Cardiac fibroblast (primary cell): ENCODE measurements around the gene PHACTR1.
A peak's percentile ranks its signal among the peaks of the same experiment; 100 is the strongest.

Experiments
- DNase-seq, 2 donors: peaks; one replicate each; pipeline versions ENCODE4 v3.0.0 to v3.0.0-alpha.2; 2010; ENCODE audit warnings: low read depth in 2 of 2
- H3K4me3 ChIP-seq, 2 donors: replicated peaks in 1 of 2; 1 replicate in 1 of 2; 2 replicates in 1 of 2; pipeline ENCODE4 v1.5.1; 2011; ENCODE audit warnings: low read depth in 2 of 2, low read length in 2 of 2, mild to moderate bottlenecking in 2 of 2, moderate library complexity in 1 of 2
- TF ChIP-seq, protein P1 (sequence below): IDR thresholded peaks from one replicate; pipeline ENCODE4 v1.5.1; 2011; ENCODE audit warnings: low read depth, mild to moderate bottlenecking, low read length, inconsistent platforms

The PHACTR1 gene

DNA sequence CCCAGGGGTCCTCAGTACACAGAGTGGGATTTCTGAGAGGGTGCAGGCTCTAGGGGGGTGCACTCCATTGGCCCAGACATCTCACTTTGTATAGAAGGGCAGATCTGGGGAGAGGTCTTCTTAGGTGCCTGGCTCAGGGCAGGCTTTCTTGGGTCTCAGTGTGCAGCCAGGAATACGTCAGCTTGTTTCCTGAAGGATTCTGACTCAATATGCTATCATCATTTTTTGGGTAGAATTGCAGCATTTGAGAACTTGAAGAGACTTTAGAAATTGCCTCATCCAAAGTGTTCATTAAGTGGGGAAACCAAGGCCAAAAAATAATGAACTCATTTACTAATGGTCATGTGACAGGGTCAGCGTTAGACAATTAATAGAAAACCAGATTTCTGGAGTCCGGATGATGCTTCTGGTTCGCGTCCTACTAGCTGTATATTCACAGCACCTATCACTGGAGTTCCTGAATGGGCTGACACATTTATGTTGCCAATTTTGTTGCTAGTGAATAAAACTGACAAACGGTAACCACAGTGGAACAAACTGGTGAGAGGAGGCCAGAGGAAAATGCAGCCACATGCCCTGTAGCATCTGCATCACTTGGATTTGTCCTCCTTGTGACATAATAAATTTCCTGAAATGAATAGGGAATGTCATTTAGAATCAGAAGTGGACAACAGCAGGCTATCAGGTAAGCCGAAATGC lies 372.9 kb downstream of the PHACTR1 start:
- no peak overlapping the region for H3K4me3 ChIP-seq
- TF ChIP-seq, protein P1, sequence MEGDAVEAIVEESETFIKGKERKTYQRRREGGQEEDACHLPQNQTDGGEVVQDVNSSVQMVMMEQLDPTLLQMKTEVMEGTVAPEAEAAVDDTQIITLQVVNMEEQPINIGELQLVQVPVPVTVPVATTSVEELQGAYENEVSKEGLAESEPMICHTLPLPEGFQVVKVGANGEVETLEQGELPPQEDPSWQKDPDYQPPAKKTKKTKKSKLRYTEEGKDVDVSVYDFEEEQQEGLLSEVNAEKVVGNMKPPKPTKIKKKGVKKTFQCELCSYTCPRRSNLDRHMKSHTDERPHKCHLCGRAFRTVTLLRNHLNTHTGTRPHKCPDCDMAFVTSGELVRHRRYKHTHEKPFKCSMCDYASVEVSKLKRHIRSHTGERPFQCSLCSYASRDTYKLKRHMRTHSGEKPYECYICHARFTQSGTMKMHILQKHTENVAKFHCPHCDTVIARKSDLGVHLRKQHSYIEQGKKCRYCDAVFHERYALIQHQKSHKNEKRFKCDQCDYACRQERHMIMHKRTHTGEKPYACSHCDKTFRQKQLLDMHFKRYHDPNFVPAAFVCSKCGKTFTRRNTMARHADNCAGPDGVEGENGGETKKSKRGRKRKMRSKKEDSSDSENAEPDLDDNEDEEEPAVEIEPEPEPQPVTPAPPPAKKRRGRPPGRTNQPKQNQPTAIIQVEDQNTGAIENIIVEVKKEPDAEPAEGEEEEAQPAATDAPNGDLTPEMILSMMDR = no peak
- DNase-seq = peak; percentile 33 to 61

DNA sequence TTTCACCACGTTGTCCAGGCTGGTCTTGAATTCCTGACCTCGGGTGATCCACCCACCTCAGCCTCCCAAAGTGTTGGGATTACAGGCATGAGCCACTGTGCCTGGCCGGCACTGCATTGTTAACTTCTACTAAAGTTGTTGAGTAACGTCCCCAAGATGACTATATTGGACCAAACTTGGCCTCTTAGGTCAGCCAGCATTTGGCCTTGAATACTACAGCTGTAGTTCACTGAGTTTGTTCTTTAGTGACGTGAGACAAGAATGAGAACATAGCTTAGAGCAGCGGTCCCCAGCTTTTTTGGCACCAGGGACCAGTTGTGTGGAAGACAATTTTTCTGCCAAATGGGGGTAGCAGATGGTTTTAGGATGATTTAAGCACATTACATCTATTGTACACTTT lies 374.6 kb downstream of the PHACTR1 start:
- peak in 1 of 2 donors; percentile 31 for DNase-seq
- TF ChIP-seq, protein P1 = no peak
- no peak overlapping the region for H3K4me3 ChIP-seq

DNA sequence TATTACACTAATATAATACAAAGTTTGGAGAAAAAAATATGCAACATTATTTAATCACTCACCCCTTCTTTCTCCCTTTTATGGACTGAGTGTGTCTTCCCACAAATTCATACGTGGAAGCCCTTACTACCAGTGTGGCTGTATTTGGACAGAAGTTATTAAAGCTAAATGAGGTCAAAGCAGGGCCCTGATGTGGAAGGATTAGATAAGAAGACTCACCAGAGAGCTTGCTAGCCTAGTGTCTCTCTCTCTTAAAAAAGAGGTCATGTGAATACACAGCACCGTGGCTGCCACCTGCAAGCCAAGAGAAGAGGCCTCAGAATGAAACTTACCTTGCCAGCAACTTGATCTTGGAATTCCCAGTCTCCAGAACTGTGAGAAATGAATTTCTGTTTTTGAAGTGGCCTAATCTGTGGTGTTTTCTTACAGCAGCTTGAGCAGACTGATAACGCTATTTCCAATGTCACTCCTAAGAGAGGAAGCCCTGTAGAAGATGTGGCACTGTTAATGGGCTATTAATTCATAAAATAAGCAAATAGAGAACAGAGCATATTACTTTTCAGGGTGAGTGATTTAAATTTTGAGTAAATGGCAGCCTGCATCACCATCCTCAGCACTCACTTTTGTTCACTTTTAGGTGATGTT lies 378.3 kb downstream of the PHACTR1 start:
- TF ChIP-seq, protein P1 = no peak
- no peak for DNase-seq
- H3K4me3 ChIP-seq = no peak overlapping the region

- H3K4me3 ChIP-seq = no peak overlapping the region
- no peak for DNase-seq
- TF ChIP-seq, protein P1 = no peak
Measured at GRCh38 chr6:13096084-13096483, 379.5 kb downstream of the PHACTR1 start.

DNA sequence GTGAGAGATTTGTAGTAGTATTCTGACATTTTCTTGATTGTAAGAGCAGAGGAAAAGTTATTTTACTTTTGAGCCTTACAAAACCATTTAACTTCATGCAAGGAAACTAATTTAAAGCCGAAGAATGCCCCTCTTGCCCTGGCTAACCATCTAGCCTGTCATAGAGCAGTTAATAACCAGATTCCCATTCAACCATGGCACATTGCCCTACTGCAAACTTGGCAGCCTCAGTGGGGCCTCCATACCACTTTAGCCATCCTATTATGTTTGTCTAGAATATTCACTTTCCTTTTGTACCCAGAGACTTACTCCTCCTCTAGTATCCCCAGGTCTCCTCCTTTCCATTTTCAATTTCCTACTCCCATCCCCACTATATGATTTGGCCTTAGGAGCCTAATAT lies 380.9 kb downstream of the PHACTR1 start:
- no peak for DNase-seq
- no peak overlapping the region for H3K4me3 ChIP-seq
- TF ChIP-seq, protein P1 = no peak

- TF ChIP-seq, protein P1 = no peak
- no peak overlapping the region for H3K4me3 ChIP-seq
- no peak for DNase-seq
Measured at GRCh38 chr6:13098006-13098405, 381.4 kb downstream of the PHACTR1 start.
